Measurements from ENCODE around the gene GRIFIN.

Gene GRIFIN

DNA sequence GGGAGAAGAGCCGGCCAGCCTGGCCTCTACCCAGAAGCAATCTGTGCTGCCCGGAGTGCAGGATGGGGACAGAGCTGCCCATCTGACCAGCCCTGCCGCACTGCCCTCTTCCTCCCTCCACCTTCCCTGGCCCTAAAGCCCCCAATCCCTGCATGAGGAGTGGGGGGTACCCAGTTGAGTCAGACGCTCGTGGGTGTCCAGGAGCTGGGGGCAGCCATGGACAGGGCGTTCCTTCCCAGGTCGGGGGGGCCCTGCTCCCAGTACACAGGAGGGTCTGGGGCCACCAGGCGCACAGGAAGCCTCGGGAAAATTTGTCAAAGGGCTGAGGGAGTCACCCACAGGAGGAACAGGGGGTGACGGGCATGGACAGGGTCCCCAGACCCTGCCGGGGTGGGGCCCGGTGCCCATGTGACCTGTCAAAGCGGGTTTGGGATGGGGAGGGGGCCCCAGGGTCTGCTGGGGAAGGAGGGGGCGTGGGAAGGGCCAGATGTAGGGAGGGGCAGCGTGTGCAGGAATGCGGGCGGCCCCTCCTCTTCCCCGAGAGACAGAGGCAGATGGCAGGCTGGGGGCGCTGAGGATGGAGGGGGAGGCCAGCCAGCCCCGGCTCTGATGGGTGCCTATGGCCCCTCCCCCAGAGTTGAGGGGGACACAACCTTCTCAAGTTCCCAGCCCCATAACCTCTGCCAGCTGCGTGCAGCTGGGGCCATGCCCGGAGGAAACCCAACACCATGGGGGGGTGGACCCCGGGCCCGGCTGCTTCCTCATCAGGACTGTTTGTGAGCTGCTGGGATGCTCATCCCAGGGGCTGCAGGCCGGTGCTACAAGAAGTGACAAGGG is 21.5 kb upstream of the GRIFIN start:
- Histone ChIP-seq H3K4me2 (ENCODE audit: low read depth, low read length) (no peak overlapping the region), H3K27ac (ENCODE audit: low read length) (no peak overlapping the region), H3K79me2 (ENCODE audit: low read length) (no peaks in the 10 kb centered on the region), H2AFZ (ENCODE audit: low read length) (no peak overlapping the region), H3K4me1 (ENCODE audit: low read length) (no peaks in the 10 kb centered on the region), H4K20me1 (ENCODE audit: insufficient read depth, low read length) (no peaks in the 10 kb centered on the region), H3K9me3 (replicated peaks; ENCODE audit: insufficient read depth, low read length) (no peaks in the 10 kb centered on the region), H3K9me2 (replicated peaks; ENCODE audit: insufficient read depth, low read length) (no peaks in the 10 kb centered on the region), H3F3A (ENCODE audit: insufficient read depth, low read length) (no peaks in the 10 kb centered on the region), H3K9ac (ENCODE audit: low read length) (no peak overlapping the region), H3K4me3 (ENCODE audit: low read length) (no peak overlapping the region), H3K27me3 (replicated peaks; ENCODE audit: insufficient read depth, low read length) (peaks cover 91% of the 10 kb centered on the region), H3K36me3 (replicated peaks; ENCODE audit: insufficient read depth, low read length) (no peaks in the 10 kb centered on the region)
- no peak for TF ChIP-seq EZH2phosphoT487 (IDR thresholded peaks at IDR 0.05; ENCODE audit: low read length)
- no peak for TF ChIP-seq CTCF (IDR thresholded peaks at IDR 0.05; ENCODE audit: low read length)
- no peak for TF ChIP-seq EZH2 (optimal IDR thresholded peaks at IDR 0.05; ENCODE audit: low read depth, low read length)
- no peak for DNase-seq

DNA sequence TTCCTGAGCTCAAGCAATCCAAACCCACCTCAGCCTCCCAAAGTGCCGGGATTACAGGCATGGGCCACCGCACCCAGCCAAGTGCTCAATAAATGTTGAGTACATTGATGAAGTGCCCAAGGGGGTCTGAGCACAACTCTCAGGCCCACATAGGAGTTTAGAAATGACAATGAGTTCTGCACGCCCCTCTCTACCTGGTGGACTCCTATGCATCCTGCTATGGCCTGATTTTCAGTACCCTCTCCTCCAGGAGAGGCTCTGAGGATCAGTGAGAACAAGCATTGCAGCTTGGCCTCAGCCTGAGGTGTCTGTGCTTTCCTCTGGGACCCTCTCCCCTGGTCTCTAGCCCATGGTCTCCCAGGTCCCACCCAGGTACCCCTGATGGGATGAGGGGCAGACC is 20.9 kb upstream of the GRIFIN start:
- H4K20me1 ChIP-seq (ENCODE audit: insufficient read depth, low read length), result no peaks in the 10 kb centered on the region
- no peak for DNase-seq
- no peaks in the 10 kb centered on the region for H3K4me1 ChIP-seq (ENCODE audit: low read length)
- H3K36me3 ChIP-seq (replicated peaks; ENCODE audit: insufficient read depth, low read length), result no peaks in the 10 kb centered on the region
- H3K9me2 ChIP-seq (replicated peaks; ENCODE audit: insufficient read depth, low read length), result no peaks in the 10 kb centered on the region
- no peaks in the 10 kb centered on the region for H3K79me2 ChIP-seq (ENCODE audit: low read length)
- H3K9ac ChIP-seq (ENCODE audit: low read length), result no peak overlapping the region
- H3K4me2 ChIP-seq (ENCODE audit: low read depth, low read length), result no peak overlapping the region
- H3K9me3 ChIP-seq (replicated peaks; ENCODE audit: insufficient read depth, low read length), result no peaks in the 10 kb centered on the region
- H3K27me3 ChIP-seq (replicated peaks; ENCODE audit: insufficient read depth, low read length), result peaks cover 86% of the 10 kb centered on the region
- TF ChIP-seq EZH2phosphoT487 (IDR thresholded peaks at IDR 0.05; ENCODE audit: low read length) (no peak), EZH2 (optimal IDR thresholded peaks at IDR 0.05; ENCODE audit: low read depth, low read length) (no peak), CTCF (IDR thresholded peaks at IDR 0.05; ENCODE audit: low read length) (no peak)
- H3K27ac ChIP-seq (ENCODE audit: low read length), result no peak overlapping the region
- no peaks in the 10 kb centered on the region for H3F3A ChIP-seq (ENCODE audit: insufficient read depth, low read length)
- H2AFZ ChIP-seq (ENCODE audit: low read length), result no peak overlapping the region
- no peak overlapping the region for H3K4me3 ChIP-seq (ENCODE audit: low read length)

DNA sequence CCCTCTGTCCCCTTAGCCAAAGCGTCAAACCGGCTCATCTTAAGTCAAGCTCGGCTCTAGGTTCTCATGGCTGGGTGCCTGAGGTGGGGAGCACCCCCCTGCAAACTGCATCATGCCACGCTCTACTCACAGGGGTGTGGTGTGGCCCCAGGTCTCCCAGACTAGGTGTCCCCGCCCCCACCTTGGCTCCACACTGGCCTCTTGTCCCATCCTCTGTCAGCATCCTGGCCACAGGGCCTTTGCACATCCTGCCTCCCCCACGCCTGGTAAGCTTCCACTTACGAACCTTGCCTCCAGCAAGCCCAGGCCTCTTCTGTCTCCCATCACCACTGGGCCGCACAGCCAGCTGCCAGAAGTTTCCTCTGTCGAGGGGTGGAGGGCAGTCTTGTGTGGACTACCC is 20.2 kb upstream of the GRIFIN start:
- Histone ChIP-seq H3K9ac (ENCODE audit: low read length) (no peak overlapping the region), H3K27ac (ENCODE audit: low read length) (no peak overlapping the region), H3K36me3 (replicated peaks; ENCODE audit: insufficient read depth, low read length) (no peaks in the 10 kb centered on the region), H3K9me3 (replicated peaks; ENCODE audit: insufficient read depth, low read length) (no peaks in the 10 kb centered on the region), H2AFZ (ENCODE audit: low read length) (no peak overlapping the region), H3K4me1 (ENCODE audit: low read length) (no peaks in the 10 kb centered on the region), H3K9me2 (replicated peaks; ENCODE audit: insufficient read depth, low read length) (no peaks in the 10 kb centered on the region), H4K20me1 (ENCODE audit: insufficient read depth, low read length) (no peaks in the 10 kb centered on the region), H3K4me3 (ENCODE audit: low read length) (no peak overlapping the region), H3K79me2 (ENCODE audit: low read length) (no peaks in the 10 kb centered on the region), H3F3A (ENCODE audit: insufficient read depth, low read length) (no peaks in the 10 kb centered on the region), H3K27me3 (replicated peaks; ENCODE audit: insufficient read depth, low read length) (peaks cover 79% of the 10 kb centered on the region), H3K4me2 (ENCODE audit: low read depth, low read length) (no peak overlapping the region)
- no peak for DNase-seq
- no peak for TF ChIP-seq CTCF (IDR thresholded peaks at IDR 0.05; ENCODE audit: low read length)
